Measurements from ENCODE around the gene APOD.

Gene APOD

GRCh38 chr3:195571361-195571760 is 12.4 kb downstream of the APOD start:
- Histone ChIP-seq H4K91ac (ENCODE audit: low read depth, low read length, poor library complexity) (no peak overlapping the region), H3K18ac (ENCODE audit: low read length) (no peak overlapping the region), H2BK15ac (ENCODE audit: low read length) (no peak overlapping the region), H3K14ac (ENCODE audit: low read length) (no peak overlapping the region), H3K4ac (ENCODE audit: low read length) (no peak overlapping the region), H3K27me3 (ENCODE audit: control insufficient read depth in 3 of 3, insufficient read depth in 3 of 3, low read depth in 1 of 3, low read length in 3 of 3) (peaks cover 0 to 14% (median 0%) of the 10 kb centered on the region in 3 experiments), H3K27ac (replicated peaks; ENCODE audit: low read length) (no peak overlapping the region), H2AFZ (ENCODE audit: low read length) (no peak overlapping the region), H3K4me1 (ENCODE audit: control insufficient read depth in 2 of 2, insufficient read depth in 1 of 2, low read depth in 1 of 2, low read length in 2 of 2) (no peaks in the 10 kb centered on the region), H4K8ac (ENCODE audit: low read depth, low read length) (no peak overlapping the region), H2BK12ac (ENCODE audit: low read length) (no peak overlapping the region), H3K4me2 (ENCODE audit: insufficient read depth, low read length, poor library complexity, severe bottlenecking) (no peak overlapping the region), H2AK5ac (ENCODE audit: low read depth, low read length) (no peak overlapping the region), H3K36me3 (replicated peaks in 1 of 2; ENCODE audit: control insufficient read depth in 2 of 2, insufficient read depth in 2 of 2, low read length in 2 of 2) (no peaks in the 10 kb centered on the region), H3K9ac (ENCODE audit: low read depth, low read length, poor library complexity) (no peak overlapping the region), H2BK120ac (ENCODE audit: low read depth, low read length) (no peak overlapping the region), H3K79me1 (ENCODE audit: low read depth, low read length) (no peaks in the 10 kb centered on the region), H3K4me3 (ENCODE audit: low read length in 2 of 2) (no peak overlapping the region), H3K9me3 (replicated peaks in 1 of 2; ENCODE audit: control insufficient read depth in 2 of 2, insufficient read depth in 1 of 2, low read depth in 1 of 2, low read length in 2 of 2) (peaks cover 0 to 2% of the 10 kb centered on the region in 2 donors), H3K23ac (ENCODE audit: low read depth, low read length, poor library complexity) (no peak overlapping the region), H2BK5ac (ENCODE audit: low read length) (no peak overlapping the region)
- WGBS, 2 donors (ENCODE audit: extremely low coverage in 2 of 2, insufficient read length in 2 of 2, insufficient replicate concordance in 1 of 2), result no CpG with 5 or more reads among the region's 6 CpGs
- no peak for DNase-seq (ENCODE audit: low spot score)

- no peak overlapping the region for H3K23ac ChIP-seq (ENCODE audit: low read depth, low read length, poor library complexity)
- no peak overlapping the region for H2BK15ac ChIP-seq (ENCODE audit: low read length)
- no peak overlapping the region for H2AFZ ChIP-seq (ENCODE audit: low read length)
- no peaks in the 10 kb centered on the region for H3K4me1 ChIP-seq (ENCODE audit: control insufficient read depth in 2 of 2, insufficient read depth in 1 of 2, low read depth in 1 of 2, low read length in 2 of 2)
- H3K79me1 ChIP-seq (ENCODE audit: low read depth, low read length), result no peaks in the 10 kb centered on the region
- H2BK120ac ChIP-seq (ENCODE audit: low read depth, low read length), result no peak overlapping the region
- no peak overlapping the region for H3K14ac ChIP-seq (ENCODE audit: low read length)
- no CpG with 5 or more reads among the region's 9 CpGs for WGBS, 2 donors (ENCODE audit: extremely low coverage in 2 of 2, insufficient read length in 2 of 2, insufficient replicate concordance in 1 of 2)
- no peak overlapping the region for H3K9ac ChIP-seq (ENCODE audit: low read depth, low read length, poor library complexity)
- H3K36me3 ChIP-seq (replicated peaks in 1 of 2; ENCODE audit: control insufficient read depth in 2 of 2, insufficient read depth in 2 of 2, low read length in 2 of 2), result no peaks in the 10 kb centered on the region
- no peak overlapping the region for H3K27ac ChIP-seq (replicated peaks; ENCODE audit: low read length)
- H2BK5ac ChIP-seq (ENCODE audit: low read length), result no peak overlapping the region
- DNase-seq (ENCODE audit: low spot score), result no peak
- no peak overlapping the region for H3K4me3 ChIP-seq (ENCODE audit: low read length in 2 of 2)
- peaks cover 0 to 14% (median 0%) of the 10 kb centered on the region in 3 experiments for H3K27me3 ChIP-seq (ENCODE audit: control insufficient read depth in 3 of 3, insufficient read depth in 3 of 3, low read depth in 1 of 3, low read length in 3 of 3)
- H4K8ac ChIP-seq (ENCODE audit: low read depth, low read length), result no peak overlapping the region
- no peak overlapping the region for H3K18ac ChIP-seq (ENCODE audit: low read length)
- peaks cover 0 to 2% of the 10 kb centered on the region in 2 donors for H3K9me3 ChIP-seq (replicated peaks in 1 of 2; ENCODE audit: control insufficient read depth in 2 of 2, insufficient read depth in 1 of 2, low read depth in 1 of 2, low read length in 2 of 2)
- no peak overlapping the region for H2BK12ac ChIP-seq (ENCODE audit: low read length)
- no peak overlapping the region for H2AK5ac ChIP-seq (ENCODE audit: low read depth, low read length)
- no peak overlapping the region for H4K91ac ChIP-seq (ENCODE audit: low read depth, low read length, poor library complexity)
- H3K4ac ChIP-seq (ENCODE audit: low read length), result no peak overlapping the region
- H3K4me2 ChIP-seq (ENCODE audit: insufficient read depth, low read length, poor library complexity, severe bottlenecking), result no peak overlapping the region
Observed at GRCh38 chr3:195570912-195571311, 12.8 kb downstream of the APOD start.

GRCh38 chr3:195570344-195570743 is 13.4 kb downstream of the APOD start:
- Histone ChIP-seq H3K23ac (ENCODE audit: low read depth, low read length, poor library complexity) (no peak overlapping the region), H3K14ac (ENCODE audit: low read length) (no peak overlapping the region), H2AFZ (ENCODE audit: low read length) (no peak overlapping the region), H3K9me3 (replicated peaks in 1 of 2; ENCODE audit: control insufficient read depth in 2 of 2, insufficient read depth in 1 of 2, low read depth in 1 of 2, low read length in 2 of 2) (peaks cover 0 to 2% of the 10 kb centered on the region in 2 donors), H2AK5ac (ENCODE audit: low read depth, low read length) (no peak overlapping the region), H2BK5ac (ENCODE audit: low read length) (no peak overlapping the region), H4K91ac (ENCODE audit: low read depth, low read length, poor library complexity) (no peak overlapping the region), H2BK120ac (ENCODE audit: low read depth, low read length) (no peak overlapping the region), H3K18ac (ENCODE audit: low read length) (no peak overlapping the region), H2BK15ac (ENCODE audit: low read length) (no peak overlapping the region), H2BK12ac (ENCODE audit: low read length) (no peak overlapping the region), H3K79me1 (ENCODE audit: low read depth, low read length) (no peaks in the 10 kb centered on the region), H4K8ac (ENCODE audit: low read depth, low read length) (no peak overlapping the region), H3K4me1 (ENCODE audit: control insufficient read depth in 2 of 2, insufficient read depth in 1 of 2, low read depth in 1 of 2, low read length in 2 of 2) (no peaks in the 10 kb centered on the region), H3K36me3 (replicated peaks in 1 of 2; ENCODE audit: control insufficient read depth in 2 of 2, insufficient read depth in 2 of 2, low read length in 2 of 2) (no peaks in the 10 kb centered on the region), H3K27me3 (ENCODE audit: control insufficient read depth in 3 of 3, insufficient read depth in 3 of 3, low read depth in 1 of 3, low read length in 3 of 3) (peaks cover 0 to 14% (median 0%) of the 10 kb centered on the region in 3 experiments), H3K4me3 (ENCODE audit: low read length in 2 of 2) (no peak overlapping the region), H3K9ac (ENCODE audit: low read depth, low read length, poor library complexity) (no peak overlapping the region), H3K4ac (ENCODE audit: low read length) (no peak overlapping the region), H3K27ac (replicated peaks; ENCODE audit: low read length) (no peak overlapping the region), H3K4me2 (ENCODE audit: insufficient read depth, low read length, poor library complexity, severe bottlenecking) (no peak overlapping the region)
- DNase-seq (ENCODE audit: low spot score), result no peak
- no CpG with 5 or more reads among the region's 6 CpGs for WGBS, 2 donors (ENCODE audit: extremely low coverage in 2 of 2, insufficient read length in 2 of 2, insufficient replicate concordance in 1 of 2)

DNA sequence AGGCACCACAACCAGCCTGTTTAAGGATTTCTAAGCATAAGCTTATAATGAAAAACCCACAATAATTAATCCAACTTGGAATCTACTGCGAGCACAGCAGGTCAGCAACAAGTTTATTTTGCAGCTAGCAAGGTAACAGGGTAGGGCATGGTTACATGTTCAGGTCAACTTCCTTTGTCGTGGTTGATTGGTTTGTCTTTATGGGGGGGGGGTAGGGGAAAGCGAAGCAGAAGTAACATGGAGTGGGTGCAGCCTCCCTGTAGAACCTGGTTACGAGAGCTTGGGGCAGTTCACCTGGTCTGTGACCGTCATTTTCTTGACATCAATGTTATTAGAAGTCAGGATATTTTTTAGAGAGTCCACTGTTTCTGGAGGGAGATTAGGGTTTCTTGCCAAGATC is 15.1 kb downstream of the APOD start:
- Histone ChIP-seq H3K27me3 (ENCODE audit: control insufficient read depth in 3 of 3, insufficient read depth in 3 of 3, low read depth in 1 of 3, low read length in 3 of 3) (peaks cover 0 to 13% (median 0%) of the 10 kb centered on the region in 3 experiments), H3K27ac (replicated peaks; ENCODE audit: low read length) (no peak overlapping the region), H2AK5ac (ENCODE audit: low read depth, low read length) (no peak overlapping the region), H3K4ac (ENCODE audit: low read length) (no peak overlapping the region), H3K9me3 (replicated peaks in 1 of 2; ENCODE audit: control insufficient read depth in 2 of 2, insufficient read depth in 1 of 2, low read depth in 1 of 2, low read length in 2 of 2) (peaks cover 0 to 2% of the 10 kb centered on the region in 2 donors), H4K91ac (ENCODE audit: low read depth, low read length, poor library complexity) (no peak overlapping the region), H3K4me1 (ENCODE audit: control insufficient read depth in 2 of 2, insufficient read depth in 1 of 2, low read depth in 1 of 2, low read length in 2 of 2) (no peaks in the 10 kb centered on the region), H2AFZ (ENCODE audit: low read length) (no peak overlapping the region), H3K14ac (ENCODE audit: low read length) (no peak overlapping the region), H3K36me3 (replicated peaks in 1 of 2; ENCODE audit: control insufficient read depth in 2 of 2, insufficient read depth in 2 of 2, low read length in 2 of 2) (no peaks in the 10 kb centered on the region), H2BK120ac (ENCODE audit: low read depth, low read length) (no peak overlapping the region), H3K4me2 (ENCODE audit: insufficient read depth, low read length, poor library complexity, severe bottlenecking) (no peak overlapping the region), H2BK12ac (ENCODE audit: low read length) (no peak overlapping the region), H4K8ac (ENCODE audit: low read depth, low read length) (no peak overlapping the region), H3K79me1 (ENCODE audit: low read depth, low read length) (no peaks in the 10 kb centered on the region), H2BK5ac (ENCODE audit: low read length) (no peak overlapping the region), H3K4me3 (ENCODE audit: low read length in 2 of 2) (no peak overlapping the region), H2BK15ac (ENCODE audit: low read length) (no peak overlapping the region), H3K18ac (ENCODE audit: low read length) (no peak overlapping the region), H3K9ac (ENCODE audit: low read depth, low read length, poor library complexity) (no peak overlapping the region), H3K23ac (ENCODE audit: low read depth, low read length, poor library complexity) (no peak overlapping the region)
- WGBS, 2 donors (ENCODE audit: extremely low coverage in 2 of 2, insufficient read length in 2 of 2, insufficient replicate concordance in 1 of 2), result no CpG with 5 or more reads among the region's 5 CpGs
- DNase-seq (ENCODE audit: low spot score), result no peak

Measured in neuronal stem cell (in vitro differentiated cells).